Right ventricle myocardium inferior (tissue), 1 donor: ENCODE data around the gene GATB. TPM values are rescaled to one million over a fixed set of nuclear protein-coding genes. Genes with fewer than 3 reads are reported as not detected.

Source experiments
- ATAC-seq: fragments of 200-7000 bp; cut with Tn5 transposase; one replicate; pipeline ENCODE4 v1.9.1; 2020; ENCODE audit warnings: mild to moderate bottlenecking, moderate library complexity
- DNase-seq: peaks from one replicate; pipeline ENCODE4 v3.0.0; 2021; ENCODE audit errors: missing footprints
- intact Hi-C: fragments of 100-400 bp; cut with DNase I; formaldehyde crosslinking; loops from one replicate; pipeline ENCODE4 v1.11.0; 2022
- total RNA-seq: library from RNA; stranded (reverse); fragmentation: NEBNext Ultra II Directional; extraction: Animal tissue kit (Norgen Biotek cat#: 25700); gene quantifications from one replicate; pipeline ENCODE4 v1.2.1, GENCODE V29; 2021
- donor health status: DM: no; HTN: yes; CAD: no; lungs with severe emphysema.

Gene GATB
- total RNA-seq, 1 donor from 2014 or later, result 171 TPM

- intact Hi-C loops, result no loop called here
Measured at GRCh38 chr4:151644622-151645021, 116.2 kb downstream of the GATB start.

GRCh38 chr4:151643564-151643963, 117.2 kb downstream of the GATB start:
- intact Hi-C loops, result no loop called here
- no peak for ATAC-seq
- no peak for DNase-seq

More at GRCh38 chr4:151644622-151645021, 116.2 kb downstream of the GATB start:
- no peak for ATAC-seq
- no peak for DNase-seq

- DNase-seq, result no peak
- no peak for ATAC-seq
- intact Hi-C loops, result no loop called here
Measured at GRCh38 chr4:151641983-151642382, 118.8 kb downstream of the GATB start.

- intact Hi-C loops, result no loop called here
- no peak for ATAC-seq
Measured at GRCh38 chr4:151641167-151641566, 119.6 kb downstream of the GATB start.

GRCh38 chr4:151640381-151640780, 120.4 kb downstream of the GATB start:
- intact Hi-C loops, result no loop called here
- DNase-seq (no peak), ATAC-seq (no peak)

More at GRCh38 chr4:151641167-151641566, 119.6 kb downstream of the GATB start:
- DNase-seq, result no peak

- ATAC-seq, result no peak
- DNase-seq, result no peak
- intact Hi-C loops, result no loop called here
Measured at GRCh38 chr4:151638295-151638858, 122.4 kb downstream of the GATB start.

GRCh38 chr4:151631349-151631748, 129.5 kb downstream of the GATB start:
- ATAC-seq (no peak), DNase-seq (no peak)
- intact Hi-C loops, result no loop called here

- intact Hi-C loops, result no loop called here
- no peak for ATAC-seq
- DNase-seq, result no peak
Measured at GRCh38 chr4:151629097-151629783, 131.6 kb downstream of the GATB start.

GRCh38 chr4:151628001-151628608, 132.7 kb downstream of the GATB start:
- DNase-seq, result no peak
- intact Hi-C loops, result no loop called here
- no peak for ATAC-seq

GRCh38 chr4:151627491-151627890, 133.3 kb downstream of the GATB start:
- DNase-seq (no peak), ATAC-seq (no peak)
- intact Hi-C loops, result no loop called here

- ATAC-seq (no peak), DNase-seq (no peak)
- intact Hi-C loops, result no loop called here
Measured at GRCh38 chr4:151626751-151627150, 134.1 kb downstream of the GATB start.

GRCh38 chr4:151626228-151626627, 134.6 kb downstream of the GATB start:
- intact Hi-C loops, result no loop called here
- DNase-seq (no peak), ATAC-seq (no peak)

GRCh38 chr4:151624626-151625565, 135.9 kb downstream of the GATB start:
- intact Hi-C loops, result no loop called here
- no peak for ATAC-seq
- no peak for DNase-seq
